IPS DF 4.7 (cell line): ENCODE measurements around the gene KCTD2.
"Not testable (repeated sequence)": the region's sequence is repeated elsewhere in the genome, so short reads cannot be mapped to it uniquely, and the experiment has no call there.

Experiments
- DNase-seq: peaks from one replicate; pipeline ENCODE4 v3.0.0-alpha.2; 2013; ENCODE audit warnings: low spot score; ENCODE audit errors: extremely low read depth

KCTD2 gene

GRCh38 chr17:75046407-75047289 lies at the start of gene KCTD2, which contains the start of gene ATP5PD:
Gene KCTD2, plus strand, starts transcription at chr17:75047225. Its CDS starts 26 bp downstream, at chr17:75047251.
Gene ATP5PD, minus strand, starts transcription at chr17:75046969. Its CDS starts 4,319 bp downstream, at chr17:75042650.
- no peak for DNase-seq

- DNase-seq: no peak
These were observed 48.2 kb upstream of the KCTD2 start for GRCh38 chr17:74998783-74999182.

GRCh38 chr17:74999523-74999922 lies 47.5 kb upstream of the KCTD2 start:
- no peak for DNase-seq

- no peak for DNase-seq
These were observed 44.8 kb upstream of the KCTD2 start for GRCh38 chr17:75001915-75002843.

- no peak for DNase-seq
These were observed 43.7 kb upstream of the KCTD2 start for GRCh38 chr17:75003070-75003956.

GRCh38 chr17:75003957-75004355 lies 43.1 kb upstream of the KCTD2 start:
- DNase-seq: no peak

- DNase-seq: no peak
These were observed 42.7 kb upstream of the KCTD2 start for GRCh38 chr17:75004371-75004770.

GRCh38 chr17:75005291-75005690 lies 41.7 kb upstream of the KCTD2 start:
- no peak for DNase-seq

GRCh38 chr17:75006084-75006483 lies 40.9 kb upstream of the KCTD2 start:
- not testable (repeated sequence) for DNase-seq

- DNase-seq: no peak
These were observed 40.4 kb upstream of the KCTD2 start for GRCh38 chr17:75006653-75007052.

- no peak for DNase-seq
These were observed 38.7 kb upstream of the KCTD2 start for GRCh38 chr17:75008373-75008772.

- DNase-seq: no peak
These were observed 37.8 kb upstream of the KCTD2 start for GRCh38 chr17:75009139-75009724.

- DNase-seq: no peak
These were observed 36.2 kb upstream of the KCTD2 start for GRCh38 chr17:75010683-75011400.

GRCh38 chr17:75011401-75012095 lies 35.5 kb upstream of the KCTD2 start:
- no peak for DNase-seq

GRCh38 chr17:75012096-75012345 lies 35.0 kb upstream of the KCTD2 start:
- no peak for DNase-seq

GRCh38 chr17:75012346-75013091 lies 34.5 kb upstream of the KCTD2 start, which contains the start of gene MRPL58:
Gene MRPL58, plus strand, starts transcription at chr17:75012670. Its CDS starts 17 bp downstream, at chr17:75012687.
- DNase-seq: no peak

- DNase-seq: no peak
These were observed 33.9 kb upstream of the KCTD2 start for GRCh38 chr17:75013092-75013559.

- no peak for DNase-seq
These were observed 27.9 kb upstream of the KCTD2 start for GRCh38 chr17:75019146-75019545.

GRCh38 chr17:75019710-75020109 lies 27.3 kb upstream of the KCTD2 start:
- DNase-seq: no peak
